Activated CD4-positive, alpha-beta T cell treated with anti-CD3 and anti-CD28 coated beads, Interleukin-2, Interleukin-6, amounts not matched to agents 100 ng/mL and 50 ng/mL, durations not matched to agents 16 hours and 8 hours (primary cell): ENCODE results near the gene CRYBA2.

Source experiments
- DNase-seq: peaks from one replicate; pipeline ENCODE4 v3.0.0-alpha.2; 2020

CRYBA2 gene

GRCh38 chr2:218998414-218999002, 5.3 kb upstream of the CRYBA2 start:
- DNase-seq = no peak

- no peak for DNase-seq
Measured at GRCh38 chr2:218997731-218998130, 4.5 kb upstream of the CRYBA2 start.

GRCh38 chr2:218996937-218997336, 3.7 kb upstream of the CRYBA2 start:
- no peak for DNase-seq

- DNase-seq = peak; percentile 86
Measured at GRCh38 chr2:218995972-218996711, 2.9 kb upstream of the CRYBA2 start.

GRCh38 chr2:218995561-218995960, 2.3 kb upstream of the CRYBA2 start:
- DNase-seq = no peak

- DNase-seq = no peak
Measured at GRCh38 chr2:218992703-218993344, 398 bp downstream of the CRYBA2 start.

- no peak for DNase-seq
Measured at GRCh38 chr2:218992196-218992595, 1.0 kb downstream of the CRYBA2 start.

GRCh38 chr2:218991674-218992168, 1.5 kb downstream of the CRYBA2 start:
- no peak for DNase-seq

- no peak for DNase-seq
Measured at GRCh38 chr2:218990612-218991011, 2.6 kb downstream of the CRYBA2 start.

GRCh38 chr2:218990052-218990451, 3.2 kb downstream of the CRYBA2 start:
- DNase-seq = no peak

- no peak for DNase-seq
Measured at GRCh38 chr2:218988650-218989049, 4.6 kb downstream of the CRYBA2 start.

- no peak for DNase-seq
Measured at GRCh38 chr2:218988164-218988563, 5.1 kb downstream of the CRYBA2 start.

GRCh38 chr2:218986148-218986761, 7.0 kb downstream of the CRYBA2 start:
- no peak for DNase-seq

GRCh38 chr2:218985325-218986091, 7.7 kb downstream of the CRYBA2 start:
- no peak for DNase-seq

- no peak for DNase-seq
Measured at GRCh38 chr2:218985021-218985324, 8.2 kb downstream of the CRYBA2 start, which contains the start of gene FEV. Gene FEV (minus strand): TSS chr2:218985184. CDS start chr2:218985075, 109 bp downstream.

- no peak for DNase-seq
Measured at GRCh38 chr2:218984239-218985020, 8.8 kb downstream of the CRYBA2 start.

- no peak for DNase-seq
Measured at GRCh38 chr2:218983934-218984238, 9.3 kb downstream of the CRYBA2 start.

GRCh38 chr2:218983263-218983933, 9.8 kb downstream of the CRYBA2 start:
- no peak for DNase-seq

GRCh38 chr2:218982586-218983262, 10.5 kb downstream of the CRYBA2 start:
- no peak for DNase-seq

- DNase-seq = peak; percentile 44
Measured at GRCh38 chr2:218981881-218982585, 11.2 kb downstream of the CRYBA2 start.
